GM08714 (cell line): Measurements from ENCODE around the gene DPEP3.

Experiments used
- H3K4me3 ChIP-seq: fragments of 200-500 bp; sonication (Bioruptor generic); 2 replicates; pipeline ENCODE4 v1.5.1; 2014; ENCODE audit warnings: mild to moderate bottlenecking, low read length, inconsistent platforms
- ZNF274 ChIP-seq: IDR thresholded peaks from 2 replicates; pipeline ENCODE4 v1.6.1; 2012; ENCODE audit warnings: mild to moderate bottlenecking, low read depth, low read length

The DPEP3 gene

DNA sequence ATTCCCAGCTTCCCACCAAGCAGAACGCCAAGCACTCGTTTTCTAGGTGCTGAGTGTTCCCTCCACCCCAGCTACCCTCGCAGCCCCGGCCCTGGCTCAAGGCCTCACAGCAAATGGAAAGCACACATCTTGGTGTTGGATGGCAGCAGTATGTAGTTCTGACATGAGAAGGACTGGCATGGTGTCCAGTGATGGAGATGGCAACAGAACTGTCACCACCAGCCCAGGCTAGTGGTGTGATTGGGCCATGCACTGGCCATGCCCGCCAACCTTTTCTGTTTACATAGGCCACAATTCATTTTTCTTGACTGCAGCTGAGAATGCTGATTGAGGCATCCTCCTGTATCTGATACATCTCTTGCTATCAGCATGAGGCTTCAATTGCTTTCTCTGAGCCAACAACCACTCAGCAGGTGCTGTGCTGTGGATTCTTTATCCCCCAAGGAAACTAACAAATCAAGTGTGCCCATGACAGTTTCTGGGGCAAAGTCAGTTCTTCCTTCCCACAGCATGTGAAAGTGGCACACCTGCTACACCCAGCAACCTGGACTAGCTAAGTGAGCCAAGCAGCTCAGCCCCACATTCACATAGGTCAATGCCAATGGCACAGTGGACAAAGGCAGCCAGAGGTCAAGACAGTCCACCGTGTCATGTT lies 15.7 kb downstream of the DPEP3 start:
- H3K4me3 ChIP-seq = no peak overlapping the region
- TF ChIP-seq ZNF274 = no peak

GRCh38 chr16:67963662-67964321 lies 16.5 kb downstream of the DPEP3 start:
- no peak overlapping the region; the same call in 1 of the 2 replicates for H3K4me3 ChIP-seq

GRCh38 chr16:67963292-67963661 lies 17.0 kb downstream of the DPEP3 start:
- no peak overlapping the region; the same call in 1 of the 2 replicates for H3K4me3 ChIP-seq
- no peak for TF ChIP-seq ZNF274

More at GRCh38 chr16:67963662-67964321, 16.5 kb downstream of the DPEP3 start:
- no peak for TF ChIP-seq ZNF274

DNA sequence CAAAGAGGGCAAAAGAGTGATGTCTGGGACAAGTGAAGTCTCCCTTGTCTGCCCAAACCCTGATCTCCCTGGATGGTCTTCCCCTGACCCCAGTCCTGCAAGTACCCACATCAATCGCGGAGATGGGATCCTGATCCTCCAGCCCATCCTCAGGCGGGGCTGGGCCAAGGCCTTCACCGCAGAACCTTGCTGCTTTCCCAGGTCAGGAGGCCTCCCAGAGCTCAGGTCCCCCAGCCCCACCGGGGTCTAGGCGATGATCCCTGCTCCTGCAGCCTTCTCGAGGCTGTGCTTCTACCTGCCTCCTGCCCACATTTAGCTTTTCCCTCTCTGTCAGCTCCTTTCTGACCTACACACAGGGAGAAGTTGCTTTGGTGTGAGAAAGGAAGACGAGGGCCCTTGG lies 18.2 kb downstream of the DPEP3 start:
- TF ChIP-seq ZNF274 = no peak
- H3K4me3 ChIP-seq = no peak overlapping the region

GRCh38 chr16:67961551-67961957 lies 18.7 kb downstream of the DPEP3 start:
- H3K4me3 ChIP-seq = no peak overlapping the region
- no peak for TF ChIP-seq ZNF274

DNA sequence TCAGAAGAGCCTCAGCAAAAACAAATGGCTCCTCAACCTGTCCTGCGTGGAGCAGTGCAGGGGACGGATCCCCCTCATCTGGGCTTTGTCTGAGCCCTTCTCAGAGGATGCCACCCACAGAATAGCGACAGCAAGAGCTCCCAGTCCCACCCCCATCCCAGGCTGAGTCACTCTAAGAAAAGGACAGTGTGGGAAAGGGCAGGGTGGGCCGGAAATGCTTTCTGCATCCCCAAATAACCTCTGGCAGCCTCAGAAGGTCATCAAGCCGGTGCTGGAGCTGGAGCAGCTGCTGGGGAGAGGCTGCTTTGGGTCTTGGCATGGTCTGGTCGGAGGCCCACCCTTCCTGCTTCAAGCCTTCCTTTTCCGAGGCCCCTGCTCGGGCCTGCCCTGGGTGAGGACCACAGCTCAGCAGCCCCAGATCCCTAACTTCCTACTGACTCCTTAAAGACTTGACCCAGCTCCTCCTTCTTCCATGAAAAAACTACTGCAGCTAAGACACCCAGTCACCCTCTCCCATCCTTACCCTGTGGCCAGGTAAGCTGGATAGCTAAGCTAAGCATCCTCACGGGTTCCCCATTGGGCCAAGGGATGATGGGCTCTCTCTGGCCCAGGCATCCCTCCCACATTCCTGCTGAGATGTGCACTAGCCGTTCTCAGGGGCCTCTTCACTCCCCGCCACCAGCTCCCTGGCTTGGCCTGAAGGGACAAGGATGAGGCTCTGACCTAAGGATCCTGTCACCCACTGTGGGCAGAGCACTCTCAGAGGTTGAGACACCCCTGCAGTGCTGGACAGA lies 20.6 kb downstream of the DPEP3 start:
- TF ChIP-seq ZNF274 = no peak
- no peak overlapping the region for H3K4me3 ChIP-seq

GRCh38 chr16:67957622-67958021 lies 22.7 kb downstream of the DPEP3 start:
- no peak for TF ChIP-seq ZNF274
- no peak overlapping the region for H3K4me3 ChIP-seq

GRCh38 chr16:67954421-67955196 lies 25.7 kb downstream of the DPEP3 start:
- no peak overlapping the region for H3K4me3 ChIP-seq
- TF ChIP-seq ZNF274 = no peak

DNA sequence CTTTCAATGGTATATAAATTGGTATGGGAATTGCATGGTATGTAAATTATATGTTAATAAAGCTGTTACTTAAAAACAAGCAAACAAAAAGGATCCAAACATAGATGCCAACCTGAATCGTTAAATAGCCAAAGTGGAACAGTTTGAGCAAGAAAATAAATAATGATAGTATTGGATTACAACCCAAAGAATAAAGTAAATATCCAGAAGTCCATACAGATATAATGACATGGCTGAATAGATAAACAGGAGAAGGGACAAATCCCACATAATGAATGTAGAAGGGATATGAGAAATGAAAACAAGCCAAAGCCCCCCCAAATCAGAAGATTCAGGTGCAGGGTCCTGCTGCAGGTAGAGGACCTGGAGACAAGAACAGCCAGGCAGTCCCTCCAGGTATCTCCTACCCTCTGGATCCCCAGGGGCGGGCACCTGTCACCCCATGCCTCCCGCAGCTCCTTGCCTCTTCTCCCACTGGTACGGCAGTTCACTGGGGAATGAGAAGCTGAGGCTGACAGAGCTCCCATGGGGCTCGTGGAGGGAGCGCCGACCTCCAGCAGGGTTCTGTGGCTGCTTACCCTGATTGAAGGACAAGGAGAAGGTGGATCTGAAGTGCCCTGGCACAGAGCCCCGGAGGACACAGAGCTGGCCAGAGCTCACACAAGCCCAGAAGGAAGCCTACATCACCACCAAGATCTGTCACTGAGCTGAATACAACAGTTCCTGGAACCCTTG lies 26.5 kb downstream of the DPEP3 start:
- no peak for TF ChIP-seq ZNF274
- H3K4me3 ChIP-seq = no peak overlapping the region

- H3K4me3 ChIP-seq = no peak overlapping the region
- TF ChIP-seq ZNF274 = no peak
Measured at GRCh38 chr16:67951485-67951884, 28.8 kb downstream of the DPEP3 start.

- no peak for TF ChIP-seq ZNF274
- no peak overlapping the region for H3K4me3 ChIP-seq
Measured at GRCh38 chr16:67950335-67950843, 29.9 kb downstream of the DPEP3 start.

DNA sequence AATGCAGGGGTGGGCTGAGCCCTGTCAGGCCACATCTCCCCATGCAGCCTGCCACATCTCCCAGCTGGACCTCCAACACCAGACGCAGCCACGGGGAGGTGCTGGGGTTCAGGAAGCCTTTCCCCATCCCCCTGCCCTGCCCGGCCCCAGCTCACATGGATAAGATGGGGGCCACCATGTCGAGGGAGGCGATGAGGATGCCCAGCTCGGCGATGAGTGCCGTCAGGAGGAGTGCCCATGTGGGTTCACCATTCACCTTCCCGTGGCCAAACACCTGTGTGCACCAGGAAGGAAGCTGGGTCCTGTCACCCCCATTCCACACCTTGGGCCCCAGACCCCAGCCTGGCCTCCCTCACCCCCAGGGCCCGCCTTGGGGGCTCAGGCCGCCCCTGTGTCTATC lies 30.7 kb downstream of the DPEP3 start:
- no peak for TF ChIP-seq ZNF274

GRCh38 chr16:67948015-67948414 lies 32.3 kb downstream of the DPEP3 start:
- TF ChIP-seq ZNF274 = no peak
- no peak overlapping the region for H3K4me3 ChIP-seq

More for the DNA sequence above, 30.7 kb downstream of the DPEP3 start:
- H3K4me3 ChIP-seq = no peak overlapping the region

DNA sequence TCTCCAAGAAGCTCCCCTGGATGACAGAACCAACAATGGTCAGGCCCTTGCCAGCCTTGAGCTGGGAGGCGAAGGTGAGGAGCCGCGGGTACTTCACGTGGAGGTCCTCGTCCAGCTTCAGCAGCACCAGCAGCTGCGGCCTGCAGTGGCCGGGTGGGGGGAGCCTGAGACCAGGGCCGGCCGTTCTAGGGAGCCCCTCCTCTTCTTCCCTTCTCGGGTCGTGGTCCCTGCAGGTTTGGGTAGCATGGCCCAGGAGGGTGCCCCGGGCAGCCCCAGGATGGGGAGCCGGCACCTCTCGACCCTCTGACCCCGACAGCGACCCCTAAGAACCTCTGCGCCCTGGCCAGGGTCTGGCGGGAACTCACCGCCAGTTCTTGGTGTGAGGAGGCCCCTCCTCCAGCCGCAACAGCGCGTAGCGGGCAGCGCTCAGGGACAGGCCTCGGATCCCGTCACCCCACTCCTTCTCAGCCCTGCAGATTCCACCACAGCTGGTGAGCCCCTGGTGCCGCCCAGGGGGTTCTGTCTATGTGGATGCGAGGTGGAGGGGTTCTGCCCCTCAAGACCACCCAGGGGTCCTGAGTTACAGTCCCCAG lies 33.2 kb downstream of the DPEP3 start:
- H3K4me3 ChIP-seq = no peak overlapping the region
- no peak for TF ChIP-seq ZNF274
